GM12878 (cell line): ENCODE results near the gene ZBTB39.

ENCODE experiments used
- BHLHE40 ChIP-seq, 2 experiments: fragments of 450-650 bp in 1 of 2; IDR thresholded peaks; 2 replicates each; pipeline ENCODE4 v1.6.1; 2011 to 2017; ENCODE audit warnings: low read depth in 2 of 2, borderline replicate concordance in 1 of 2, improper control_type of control experiment in 1 of 2, low read length in 1 of 2, mild to moderate bottlenecking in 1 of 2
- CTCF ChIP-seq, 3 experiments: IDR thresholded peaks in 2 of 3; conservative IDR thresholded peaks in 1 of 3; 2 replicates each; pipeline ENCODE4 v1.5.1; 2011; ENCODE audit warnings: low read depth in 3 of 3, low read length in 3 of 3, mild to moderate bottlenecking in 3 of 3, control low read depth in 2 of 3, moderate library complexity in 2 of 3, inconsistent platforms in 1 of 3, mixed read lengths in 1 of 3; ENCODE audit not compliant: control insufficient read depth in 2 of 3, insufficient read depth in 1 of 3; ENCODE audit errors: extremely low read depth in 1 of 3
- CUX1 ChIP-seq: IDR thresholded peaks from 2 replicates; pipeline ENCODE4 v1.6.1; 2012; ENCODE audit warnings: improper control_type of control experiment, low read depth, low read length; ENCODE audit not compliant: insufficient replicate concordance
- HDAC6 ChIP-seq: fragments of 200-600 bp; sonication (generic); IDR thresholded peaks from one replicate; pipeline ENCODE4 v1.8.0; 2017; ENCODE audit warnings: antibody characterized with exemption; ENCODE audit not compliant: unreplicated experiment
- MAX ChIP-seq: IDR thresholded peaks from 2 replicates; pipeline ENCODE4 v1.6.1; 2012; ENCODE audit warnings: low read depth, low read length, improper control_type of control experiment
- NFXL1 ChIP-seq: fragments of 450-650 bp; IDR thresholded peaks from 2 replicates; pipeline ENCODE4 v1.6.1; 2017; ENCODE audit warnings: antibody characterized with exemption, mild to moderate bottlenecking, borderline replicate concordance
- POLR2AphosphoS5 ChIP-seq: IDR thresholded peaks from 2 replicates; pipeline ENCODE4 v1.6.1; 2011; ENCODE audit warnings: mild to moderate bottlenecking, low read length, inconsistent platforms
- SIN3A ChIP-seq: IDR thresholded peaks from 2 replicates; pipeline ENCODE4 v1.6.1; 2012; ENCODE audit warnings: low read depth, low read length, improper control_type of control experiment
- ZNF274 ChIP-seq: IDR thresholded peaks from one replicate; pipeline ENCODE4 v1.8.0; 2011; ENCODE audit not compliant: insufficient read length, insufficient read depth
- TF ChIP-seq, protein P1 (sequence below): fragments of 450-650 bp; IDR thresholded peaks from 2 replicates; pipeline ENCODE4 v1.6.1; 2017; ENCODE audit warnings: antibody characterized with exemption, mild to moderate bottlenecking, moderate library complexity
- TF ChIP-seq, protein P2 (sequence below): IDR thresholded peaks from 2 replicates; pipeline ENCODE4 v1.6.1; 2011; ENCODE audit warnings: low read depth, low read length, improper control_type of control experiment, borderline replicate concordance
- TF ChIP-seq, protein P3 (sequence below): IDR thresholded peaks from 2 replicates; pipeline ENCODE4 v1.6.1; 2011; ENCODE audit warnings: mild to moderate bottlenecking, low read depth, low read length, moderate library complexity; ENCODE audit not compliant: insufficient replicate concordance

DNA sequence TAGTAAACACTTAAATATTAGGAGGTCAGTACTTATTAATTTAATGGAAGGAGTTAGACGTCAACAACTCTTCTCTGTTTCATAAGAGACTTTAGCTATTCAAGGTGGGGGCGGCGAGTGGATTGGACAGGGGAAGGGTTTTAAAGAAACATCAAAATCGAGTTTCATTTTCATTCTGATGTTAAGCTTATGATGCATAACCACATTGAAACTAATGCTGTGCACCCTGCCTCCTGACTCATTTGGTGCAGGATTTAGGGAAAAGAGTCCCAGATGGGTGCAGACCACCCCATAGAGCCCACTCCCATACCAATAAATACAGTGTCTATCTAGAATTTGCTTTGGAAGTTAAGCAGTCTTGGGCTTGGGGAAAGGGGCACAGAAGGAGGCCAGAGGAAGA lies 7.4 kb downstream of the ZBTB39 start:
- TF ChIP-seq HDAC6 (no peak), POLR2AphosphoS5 (no peak), SIN3A (no peak), CUX1 (no peak), CTCF (IDR thresholded peaks at IDR 0.05 in 2 of 3, conservative IDR thresholded peaks at IDR 0.05 in 1 of 3; ENCODE audit: control insufficient read depth in 2 of 3, extremely low read depth in 1 of 3, insufficient read depth in 1 of 3, low read depth in 3 of 3, low read length in 3 of 3) (no peak), NFXL1 (no peak), BHLHE40 (IDR thresholded peaks at IDR 0.05; ENCODE audit: borderline replicate concordance in 1 of 2, low read depth in 2 of 2, low read length in 1 of 2) (0 out of 4 replicates have a peak, but pooled peaks of 1 of the 2 experiments have one; percentile 7), MAX (no peak), ZNF274 (no peak)
- TF ChIP-seq, protein P1, sequence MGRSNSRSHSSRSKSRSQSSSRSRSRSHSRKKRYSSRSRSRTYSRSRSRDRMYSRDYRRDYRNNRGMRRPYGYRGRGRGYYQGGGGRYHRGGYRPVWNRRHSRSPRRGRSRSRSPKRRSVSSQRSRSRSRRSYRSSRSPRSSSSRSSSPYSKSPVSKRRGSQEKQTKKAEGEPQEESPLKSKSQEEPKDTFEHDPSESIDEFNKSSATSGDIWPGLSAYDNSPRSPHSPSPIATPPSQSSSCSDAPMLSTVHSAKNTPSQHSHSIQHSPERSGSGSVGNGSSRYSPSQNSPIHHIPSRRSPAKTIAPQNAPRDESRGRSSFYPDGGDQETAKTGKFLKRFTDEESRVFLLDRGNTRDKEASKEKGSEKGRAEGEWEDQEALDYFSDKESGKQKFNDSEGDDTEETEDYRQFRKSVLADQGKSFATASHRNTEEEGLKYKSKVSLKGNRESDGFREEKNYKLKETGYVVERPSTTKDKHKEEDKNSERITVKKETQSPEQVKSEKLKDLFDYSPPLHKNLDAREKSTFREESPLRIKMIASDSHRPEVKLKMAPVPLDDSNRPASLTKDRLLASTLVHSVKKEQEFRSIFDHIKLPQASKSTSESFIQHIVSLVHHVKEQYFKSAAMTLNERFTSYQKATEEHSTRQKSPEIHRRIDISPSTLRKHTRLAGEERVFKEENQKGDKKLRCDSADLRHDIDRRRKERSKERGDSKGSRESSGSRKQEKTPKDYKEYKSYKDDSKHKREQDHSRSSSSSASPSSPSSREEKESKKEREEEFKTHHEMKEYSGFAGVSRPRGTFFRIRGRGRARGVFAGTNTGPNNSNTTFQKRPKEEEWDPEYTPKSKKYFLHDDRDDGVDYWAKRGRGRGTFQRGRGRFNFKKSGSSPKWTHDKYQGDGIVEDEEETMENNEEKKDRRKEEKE = no peak
- TF ChIP-seq, protein P2, sequence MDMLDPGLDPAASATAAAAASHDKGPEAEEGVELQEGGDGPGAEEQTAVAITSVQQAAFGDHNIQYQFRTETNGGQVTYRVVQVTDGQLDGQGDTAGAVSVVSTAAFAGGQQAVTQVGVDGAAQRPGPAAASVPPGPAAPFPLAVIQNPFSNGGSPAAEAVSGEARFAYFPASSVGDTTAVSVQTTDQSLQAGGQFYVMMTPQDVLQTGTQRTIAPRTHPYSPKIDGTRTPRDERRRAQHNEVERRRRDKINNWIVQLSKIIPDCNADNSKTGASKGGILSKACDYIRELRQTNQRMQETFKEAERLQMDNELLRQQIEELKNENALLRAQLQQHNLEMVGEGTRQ = no peak
- TF ChIP-seq, protein P3, sequence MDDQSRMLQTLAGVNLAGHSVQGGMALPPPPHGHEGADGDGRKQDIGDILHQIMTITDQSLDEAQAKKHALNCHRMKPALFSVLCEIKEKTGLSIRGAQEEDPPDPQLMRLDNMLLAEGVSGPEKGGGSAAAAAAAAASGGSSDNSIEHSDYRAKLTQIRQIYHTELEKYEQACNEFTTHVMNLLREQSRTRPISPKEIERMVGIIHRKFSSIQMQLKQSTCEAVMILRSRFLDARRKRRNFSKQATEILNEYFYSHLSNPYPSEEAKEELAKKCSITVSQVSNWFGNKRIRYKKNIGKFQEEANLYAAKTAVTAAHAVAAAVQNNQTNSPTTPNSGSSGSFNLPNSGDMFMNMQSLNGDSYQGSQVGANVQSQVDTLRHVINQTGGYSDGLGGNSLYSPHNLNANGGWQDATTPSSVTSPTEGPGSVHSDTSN = no peak
